Hematopoietic multipotent progenitor cell treated with erythropoietin and hydrocortisone succinate and interleukin-3 and kit ligand, for 17 days (in vitro differentiated cells): Measurements from ENCODE around the gene RAB11FIP3.

Experiments used
- DNase-seq: peaks from one replicate; pipeline ENCODE4 v3.0.0-alpha.2; 2015; ENCODE audit warnings: low spot score

RAB11FIP3 gene

DNA sequence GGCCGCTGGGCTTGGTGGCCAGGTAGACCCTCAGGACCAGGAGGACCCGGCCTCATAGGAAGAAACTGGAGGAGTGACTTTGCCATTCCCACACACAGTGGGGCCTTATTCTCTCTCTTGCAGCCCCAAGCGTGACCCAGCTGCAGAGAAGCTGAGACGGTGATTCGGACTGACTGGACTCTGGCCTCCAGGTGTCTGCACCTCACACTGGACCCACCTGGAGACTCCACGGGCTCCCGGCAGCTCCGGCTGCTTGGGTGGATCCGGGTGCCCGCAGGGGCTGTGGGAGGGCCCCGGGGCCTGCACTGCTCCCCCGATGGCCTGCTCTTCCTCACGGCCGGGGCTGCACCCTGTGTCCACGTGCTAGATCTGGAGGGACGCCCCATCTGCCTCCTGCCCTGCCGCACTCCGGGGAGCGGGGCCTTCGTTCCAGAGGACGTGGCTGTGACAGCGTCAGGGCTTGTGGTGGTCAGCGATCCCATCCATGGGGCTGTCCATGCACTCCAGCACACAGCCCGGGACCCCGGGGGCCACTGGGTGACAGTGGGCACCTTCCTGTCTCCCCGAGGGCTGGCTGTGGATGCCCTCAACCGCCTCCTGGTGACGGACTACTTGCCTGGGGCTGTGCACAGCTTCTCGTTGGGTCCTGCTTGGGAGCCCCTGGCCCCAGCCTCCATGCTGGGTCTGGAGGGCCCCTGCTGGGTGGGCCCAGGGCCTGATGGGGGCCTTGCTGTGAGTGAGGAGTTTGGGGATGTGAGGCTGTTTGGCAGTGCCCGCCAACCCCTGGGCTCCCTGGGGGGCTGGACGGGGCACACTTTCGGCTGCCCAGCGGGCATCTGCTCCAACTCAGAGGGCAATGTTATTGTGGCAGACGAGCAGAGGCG lies 142.2 kb downstream of the RAB11FIP3 start:
- DNase-seq: no peak

GRCh38 chr16:568401-569258 lies 143.2 kb downstream of the RAB11FIP3 start:
- DNase-seq: peak; percentile 88

DNA sequence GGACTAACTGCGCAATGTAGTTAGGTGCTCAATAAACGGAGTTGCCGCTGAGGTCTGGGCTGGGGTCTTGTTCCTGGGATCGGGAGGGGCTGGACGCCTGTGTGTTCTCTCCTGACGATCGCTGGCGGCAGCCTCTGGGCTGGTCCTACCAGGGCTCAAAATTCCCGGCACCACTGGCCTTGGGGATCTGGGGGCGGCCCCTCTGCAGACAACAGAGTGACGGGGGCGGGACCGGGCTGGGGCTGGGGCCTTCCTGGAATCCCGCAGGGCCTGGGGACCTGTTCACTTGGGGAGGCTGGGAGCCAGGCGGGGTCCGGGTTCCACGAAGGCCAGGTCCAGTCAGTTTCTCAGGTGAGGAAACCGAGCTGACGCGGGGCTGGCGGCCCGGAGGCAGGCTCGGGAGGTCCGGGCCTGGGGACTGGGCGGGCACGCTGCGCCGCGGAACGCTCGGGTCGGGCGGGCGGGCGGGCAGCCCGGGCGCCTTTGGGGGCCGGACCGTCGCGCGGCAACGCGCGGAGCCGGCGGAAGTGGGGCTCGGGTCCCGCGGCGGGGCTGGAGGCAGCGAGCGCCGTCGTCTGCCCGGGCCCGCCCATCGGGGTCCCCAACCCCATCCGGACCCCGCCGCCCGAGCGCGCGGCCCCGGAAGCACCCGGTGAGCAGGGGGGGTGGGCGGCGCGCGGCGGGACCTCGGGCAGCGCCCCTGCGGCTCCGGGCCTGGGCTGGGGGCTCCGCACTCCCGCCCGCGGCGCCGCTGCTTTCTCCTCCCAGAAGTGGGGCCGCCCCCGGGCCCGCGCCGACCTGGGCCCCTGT lies 144.2 kb downstream of the RAB11FIP3 start, which contains the start of gene PIGQ:
TSS of gene PIGQ (plus strand) at position 524 of the 810 bp plus-strand sequence. CDS start 4,107 bp downstream, outside the sequence.
- DNase-seq: peak; percentile 59
